ENCODE data around the gene PLXDC2. TPM values are rescaled to one million over a fixed set of nuclear protein-coding genes. Genes with fewer than 3 reads are reported as not detected.

Gene PLXDC2
- total RNA-seq, 1 experiment from 2014 or later: 0.20 TPM

GRCh38 chr10:20300735-20301134, 484.5 kb downstream of the PLXDC2 start (continued):
- TF ChIP-seq YY1 (IDR thresholded peaks at IDR 0.05; ENCODE audit: extremely low read depth, insufficient replicate concordance, low read depth, low read length): no peak
- TF ChIP-seq POLR2A (IDR thresholded peaks at IDR 0.05; ENCODE audit: borderline replicate concordance, extremely low read depth, insufficient read depth, insufficient read length): no peak
- no peak for TF ChIP-seq ZNF274 (IDR thresholded peaks at IDR 0.05; ENCODE audit: low read depth, low read length)
- TF ChIP-seq JUND (IDR thresholded peaks at IDR 0.05): no peak
- TF ChIP-seq ZFX (IDR thresholded peaks at IDR 0.05): no peak
- no peak for TF ChIP-seq FOSL1 (IDR thresholded peaks at IDR 0.05; ENCODE audit: low read depth)
- TF ChIP-seq EGR1 (IDR thresholded peaks at IDR 0.05; ENCODE audit: low read depth): no peak

- H3K9ac ChIP-seq (ENCODE audit: low read length): no peak overlapping the region
- H3K4me2 ChIP-seq (ENCODE audit: low read length): no peak overlapping the region
- ChIA-PET POLR2A (no interaction called here), CTCF (no interaction called here), RAD21 (ENCODE audit: low non-redundant PET in 1 of 2, low total read pairs in 2 of 2, uncharacterized antibody in 2 of 2, unreplicated experiment in 2 of 2) (no interaction called here)
- H3K27ac ChIP-seq (ENCODE audit: low read depth, low read length): no peak overlapping the region
- ATAC-seq: no peak
- H3K4me1 ChIP-seq (ENCODE audit: control insufficient read depth in 1 of 2, insufficient read depth in 2 of 2, low read length in 2 of 2): no peaks in the 10 kb centered on the region
- intact Hi-C loops (cut with micrococcal nuclease): no loop called here
- BruUV-seq (replicated peaks): no TSS peak
- DNase-seq (ENCODE audit: low read depth, low spot score): no peak
- H3K27me3 ChIP-seq (ENCODE audit: insufficient read depth, low read length): no peaks in the 10 kb centered on the region
- peaks cover 8 to 13% of the 10 kb centered on the region in 2 experiments; a peak in 2 of 4 replicates for H3K9me3 ChIP-seq (ENCODE audit: control insufficient read depth in 1 of 2, insufficient read depth in 1 of 2, low read depth in 1 of 2, low read length in 2 of 2)
- H4K20me1 ChIP-seq (ENCODE audit: insufficient read depth): no peaks in the 10 kb centered on the region
- no peaks in the 10 kb centered on the region for H3K36me3 ChIP-seq (ENCODE audit: control insufficient read depth in 1 of 2, insufficient read depth in 2 of 2, low read length in 2 of 2)
- no peak overlapping the region for H2AFZ ChIP-seq (ENCODE audit: low read depth, low read length, poor library complexity, severe bottlenecking)
- H3K79me2 ChIP-seq (ENCODE audit: insufficient read depth, low read length): no peaks in the 10 kb centered on the region
- H3K4me3 ChIP-seq (replicated peaks in 1 of 2; ENCODE audit: low read depth in 1 of 2, low read length in 2 of 2): no peak overlapping the region
- H3K9me2 ChIP-seq (ENCODE audit: insufficient read depth): no peaks in the 10 kb centered on the region
- TF ChIP-seq ZNF274 (IDR thresholded peaks at IDR 0.05; ENCODE audit: low read depth, low read length) (no peak), CBX3 (IDR thresholded peaks at IDR 0.05; ENCODE audit: low read depth) (no peak), POLR2A (IDR thresholded peaks at IDR 0.05; ENCODE audit: borderline replicate concordance, extremely low read depth, insufficient read depth, insufficient read length) (no peak), POLR2AphosphoS5 (IDR thresholded peaks at IDR 0.05; ENCODE audit: low read depth, low read length) (no peak), SIN3A (IDR thresholded peaks at IDR 0.05; ENCODE audit: low read depth) (no peak), FOSL1 (IDR thresholded peaks at IDR 0.05; ENCODE audit: low read depth) (no peak), JUND (IDR thresholded peaks at IDR 0.05) (no peak), ZBTB33 (IDR thresholded peaks at IDR 0.05; ENCODE audit: extremely low read depth, insufficient replicate concordance, low read length) (no peak), ATF3 (IDR thresholded peaks at IDR 0.05) (no peak), ZFX (IDR thresholded peaks at IDR 0.05) (no peak), CEBPB (IDR thresholded peaks at IDR 0.05; ENCODE audit: low read depth) (no peak), EZH2phosphoT487 (IDR thresholded peaks at IDR 0.05; ENCODE audit: borderline replicate concordance) (no peak), YY1 (IDR thresholded peaks at IDR 0.05; ENCODE audit: extremely low read depth, insufficient replicate concordance, low read depth, low read length) (no peak), REST (IDR thresholded peaks at IDR 0.05; ENCODE audit: low read depth) (no peak), EGR1 (IDR thresholded peaks at IDR 0.05; ENCODE audit: low read depth) (no peak), SP1 (IDR thresholded peaks at IDR 0.05; ENCODE audit: low read depth) (no peak), SRF (IDR thresholded peaks at IDR 0.05; ENCODE audit: low read depth) (no peak), ELF1 (IDR thresholded peaks at IDR 0.05; ENCODE audit: borderline replicate concordance, low read depth) (no peak), CTCF (IDR thresholded peaks at IDR 0.05 in 2 of 3, conservative IDR thresholded peaks at IDR 0.05 in 1 of 3; ENCODE audit: borderline replicate concordance in 1 of 3, insufficient read depth in 1 of 3, low read depth in 2 of 3, low read length in 2 of 3) (no peak)
Measured at GRCh38 chr10:20302033-20302432, 485.8 kb downstream of the PLXDC2 start.

Data from HCT116 (cell line).